ENCODE measurements around the gene PLXDC1. TPM values are rescaled to one million over a fixed set of nuclear protein-coding genes. Genes with fewer than 3 reads are reported as not detected.
A peak's percentile ranks its signal among the peaks of the same experiment; 100 is the strongest.

PLXDC1 gene
- total and polyA plus RNA-seq, 2 of the 13 experiments (the other 11 are each of a cell fraction or from before 2014, with no cell fraction given), result not detected

- TF ChIP-seq FOSL2 (CRISPR knock-in tag; IDR thresholded peaks at IDR 0.05), result peak; percentile 75
- TF ChIP-seq ZKSCAN1 (IDR thresholded peaks at IDR 0.05; ENCODE audit: low read length), result no peak
- no peak for TF ChIP-seq ZNF142 (CRISPR knock-in tag; IDR thresholded peaks at IDR 0.05)
- 0 out of 2 replicates have a peak, but pooled peaks have one; percentile 23 for TF ChIP-seq FOSL1 (CRISPR knock-in tag; IDR thresholded peaks at IDR 0.05; ENCODE audit: borderline replicate concordance)
These were observed 132.9 kb downstream of the PLXDC1 start (continued) for GRCh38 chr17:39018267-39019134.
